HCT116 (cell line): Measurements from ENCODE around the gene SLC27A4. TPM values are rescaled to one million over a fixed set of nuclear protein-coding genes. Genes with fewer than 3 reads are reported as not detected.

Experiments used
- ATAC-seq: fragments of 200-7000 bp; cut with Tn5 transposase; 2 replicates; pipeline ENCODE4 v1.9.1; 2020; ENCODE audit warnings: mild to moderate bottlenecking, moderate library complexity
- BruUV-seq: library from RNA; stranded (reverse); fragments of 400-500 nt; replicated peaks from 2 replicates; lab custom pipeline; 2021; lab: Mats Ljungman, UMichigan
- CTCF ChIA-PET: fragments of 300-600 bp; sonication (Branson Sonifier 250); formaldehyde crosslinking; loops from one replicate; lab custom pipeline; 2021; ENCODE audit warnings: antibody characterized with exemption; lab: Charles Lee
- POLR2A ChIA-PET: fragments of 300-600, 350-600 bp; sonication (Branson Sonifier 250); formaldehyde crosslinking; loops from one replicate; lab custom pipeline; 2021; ENCODE audit warnings: antibody characterized with exemption; lab: Charles Lee
- RAD21 ChIA-PET, 2 experiments: fragments of 300-600 bp; sonication (Branson Sonifier 250); formaldehyde crosslinking; loops; one replicate each; lab custom pipeline; 2023; ENCODE audit warnings: low total read pairs in 2 of 2; ENCODE audit not compliant: uncharacterized antibody in 2 of 2, unreplicated experiment in 2 of 2, low non-redundant PET in 1 of 2; lab: Charles Lee
- DNase-seq: peaks from one replicate; pipeline ENCODE4 v3.0.0-alpha.2; 2010; ENCODE audit warnings: low read depth, low spot score
- H2AFZ ChIP-seq: fragments of 200-600 bp; shearing (Covaris generic), sonication (generic); 2 replicates; pipeline ENCODE4 v1.6.1; 2017; ENCODE audit warnings: low read depth, mixed run types, mixed read lengths, antibody characterized with exemption, low read length; ENCODE audit not compliant: poor library complexity, severe bottlenecking
- H3K27ac ChIP-seq: 2 replicates; pipeline ENCODE4 v1.5.1; 2012; ENCODE audit warnings: low read depth, low read length
- H3K27me3 ChIP-seq: fragments of 200-600 bp; sonication (generic); 2 replicates; pipeline ENCODE4 v1.6.1; 2016; ENCODE audit warnings: mixed run types, low read length, mixed read lengths; ENCODE audit not compliant: insufficient read depth
- H3K36me3 ChIP-seq, 2 experiments: fragments of 200-500 bp in 1 of 2; fragments of 200-600 bp in 1 of 2; sonication (Bioruptor generic) in 1 of 2; sonication (generic) in 1 of 2; 2 replicates each; pipeline versions ENCODE4 v1.5.1 to v1.6.1; 2014 to 2016; ENCODE audit warnings: low read length in 2 of 2, inconsistent platforms in 1 of 2, mixed read lengths in 1 of 2, mixed run types in 1 of 2; ENCODE audit not compliant: insufficient read depth in 2 of 2, control insufficient read depth in 1 of 2
- H3K4me1 ChIP-seq, 2 experiments: fragments of 200-600 bp in 1 of 2; sonication (generic) in 1 of 2; 2 replicates each; pipeline versions ENCODE4 v1.5.1 to v1.6.1; 2012 to 2017; ENCODE audit warnings: low read length in 2 of 2, inconsistent platforms in 1 of 2, mild to moderate bottlenecking in 1 of 2, mixed read lengths in 1 of 2, mixed run types in 1 of 2, moderate library complexity in 1 of 2; ENCODE audit not compliant: insufficient read depth in 2 of 2, control insufficient read depth in 1 of 2
- H3K4me2 ChIP-seq: fragments of 200-600 bp; sonication (generic); 2 replicates; pipeline ENCODE4 v1.6.1; 2017; ENCODE audit warnings: mixed run types, low read length, mixed read lengths
- H3K4me3 ChIP-seq, 2 experiments: fragments of 200-600 bp in 1 of 2; sonication (generic) in 1 of 2; replicated peaks in 1 of 2; 2 replicates each; pipeline ENCODE4 v1.5.1; 2011 to 2016; ENCODE audit warnings: low read length in 2 of 2, control low read depth in 1 of 2, low read depth in 1 of 2, mild to moderate bottlenecking in 1 of 2, mixed read lengths in 1 of 2, mixed run types in 1 of 2
- H3K79me2 ChIP-seq: fragments of 200-600 bp; sonication (generic); 2 replicates; pipeline ENCODE4 v1.6.1; 2017; ENCODE audit warnings: mild to moderate bottlenecking, mixed run types, low read length, moderate library complexity, mixed read lengths; ENCODE audit not compliant: insufficient read depth
- H3K9ac ChIP-seq: fragments of 200-600 bp; sonication (generic); 2 replicates; pipeline ENCODE4 v1.6.1; 2016; ENCODE audit warnings: low read length, mixed read lengths
- H3K9me2 ChIP-seq: fragments of 200-600 bp; sonication (generic), shearing (Covaris generic); 2 replicates; pipeline ENCODE4 v1.6.1; 2017; ENCODE audit warnings: mixed run types, mild to moderate bottlenecking, moderate library complexity; ENCODE audit not compliant: insufficient read depth
- H3K9me3 ChIP-seq, 2 experiments: fragments of 200-500 bp in 1 of 2; fragments of 200-600 bp in 1 of 2; sonication (Bioruptor generic) in 1 of 2; sonication (generic) in 1 of 2; 2 replicates each; pipeline ENCODE4 v1.6.1; 2014 to 2017; ENCODE audit warnings: low read length in 2 of 2, mixed read lengths in 2 of 2, inconsistent platforms in 1 of 2, low read depth in 1 of 2, mild to moderate bottlenecking in 1 of 2, mixed run types in 1 of 2, moderate library complexity in 1 of 2; ENCODE audit not compliant: control insufficient read depth in 1 of 2, insufficient read depth in 1 of 2
- H4K20me1 ChIP-seq: fragments of 200-600 bp; sonication (generic), shearing (Covaris generic); 2 replicates; pipeline ENCODE4 v1.6.1; 2017; ENCODE audit warnings: mixed run types, mild to moderate bottlenecking, moderate library complexity; ENCODE audit not compliant: insufficient read depth
- ELF1 ChIP-seq: IDR thresholded peaks from 2 replicates; pipeline ENCODE4 v1.6.1; 2012; ENCODE audit warnings: low read depth, borderline replicate concordance
- EZH2 ChIP-seq: fragments of 200-600 bp; sonication (generic); IDR thresholded peaks from 2 replicates; pipeline ENCODE4 v1.6.1; 2017; ENCODE audit warnings: antibody characterized with exemption, mixed run types
- EZH2phosphoT487 ChIP-seq: fragments of 200-600 bp; IDR thresholded peaks from 2 replicates; pipeline ENCODE4 v1.6.1; 2018; ENCODE audit warnings: antibody characterized with exemption, borderline replicate concordance
- JUND ChIP-seq: IDR thresholded peaks from 2 replicates; pipeline ENCODE4 v1.6.1; 2012
- POLR2A ChIP-seq: IDR thresholded peaks from 2 replicates; pipeline ENCODE4 v1.7.0; 2011; ENCODE audit warnings: borderline replicate concordance; ENCODE audit not compliant: insufficient read depth, insufficient read length; ENCODE audit errors: extremely low read depth
- POLR2AphosphoS5 ChIP-seq: IDR thresholded peaks from 2 replicates; pipeline ENCODE4 v1.6.1; 2011; ENCODE audit warnings: mild to moderate bottlenecking, low read depth, low read length, moderate library complexity
- SIN3A ChIP-seq: IDR thresholded peaks from 2 replicates; pipeline ENCODE4 v1.6.1; 2012; ENCODE audit warnings: low read depth
- SP1 ChIP-seq: IDR thresholded peaks from 2 replicates; pipeline ENCODE4 v1.6.1; 2012; ENCODE audit warnings: low read depth
- SRF ChIP-seq: IDR thresholded peaks from 2 replicates; pipeline ENCODE4 v1.6.1; 2012; ENCODE audit warnings: low read depth
- TCF7L2 ChIP-seq: IDR thresholded peaks from 2 replicates; pipeline ENCODE4 v1.7.0; 2011; ENCODE audit warnings: borderline replicate concordance, inconsistent platforms; ENCODE audit not compliant: insufficient read depth, insufficient read length; ENCODE audit errors: extremely low read depth
- ZFX ChIP-seq: fragments of 450-650 bp; IDR thresholded peaks from 2 replicates; pipeline ENCODE4 v1.6.1; 2017
- ZNF274 ChIP-seq: fragments of 200-500 bp; sonication (Bioruptor generic); IDR thresholded peaks from 2 replicates; pipeline ENCODE4 v1.6.1; 2014; ENCODE audit warnings: mild to moderate bottlenecking, low read depth, low read length, inconsistent platforms
- intact Hi-C: fragments of 100-400 bp; cut with micrococcal nuclease; formaldehyde crosslinking; loops from 2 replicates; pipeline ENCODE4 v1.10.0; 2022
- total RNA-seq: library from RNA; stranded (reverse); gene quantifications from one replicate; pipeline ENCODE4 v1.2.1, GENCODE V29; 2021; ENCODE audit not compliant: unreplicated experiment
- TF ChIP-seq, protein P1 (sequence below): IDR thresholded peaks from 2 replicates; pipeline ENCODE4 v1.6.1; 2012
- TF ChIP-seq, protein P2 (sequence below), 3 experiments: fragments of 200-600 bp in 1 of 3; sonication (generic) in 1 of 3; IDR thresholded peaks in 2 of 3; conservative IDR thresholded peaks in 1 of 3; 2 replicates each; pipeline ENCODE4 v1.5.1; 2012 to 2017; ENCODE audit warnings: low read depth in 2 of 3, low read length in 2 of 3, antibody characterized with exemption in 1 of 3, borderline replicate concordance in 1 of 3, control low read depth in 1 of 3, mild to moderate bottlenecking in 1 of 3, mixed read lengths in 1 of 3, mixed run types in 1 of 3, moderate library complexity in 1 of 3; ENCODE audit not compliant: insufficient read depth in 1 of 3
- TF ChIP-seq, protein P3 (sequence below): IDR thresholded peaks from 2 replicates; pipeline ENCODE4 v1.6.1; 2012; ENCODE audit warnings: low read depth
- TF ChIP-seq, protein P4 (sequence below): IDR thresholded peaks from 2 replicates; pipeline ENCODE4 v1.6.1; 2011; ENCODE audit warnings: mild to moderate bottlenecking, low read length, moderate library complexity; ENCODE audit not compliant: insufficient replicate concordance; ENCODE audit errors: extremely low read depth
- TF ChIP-seq, protein P5 (sequence below): IDR thresholded peaks from 2 replicates; pipeline ENCODE4 v1.6.1; 2012

The SLC27A4 gene
- total RNA-seq, 1 experiment from 2014 or later = 33.9 TPM

DNA sequence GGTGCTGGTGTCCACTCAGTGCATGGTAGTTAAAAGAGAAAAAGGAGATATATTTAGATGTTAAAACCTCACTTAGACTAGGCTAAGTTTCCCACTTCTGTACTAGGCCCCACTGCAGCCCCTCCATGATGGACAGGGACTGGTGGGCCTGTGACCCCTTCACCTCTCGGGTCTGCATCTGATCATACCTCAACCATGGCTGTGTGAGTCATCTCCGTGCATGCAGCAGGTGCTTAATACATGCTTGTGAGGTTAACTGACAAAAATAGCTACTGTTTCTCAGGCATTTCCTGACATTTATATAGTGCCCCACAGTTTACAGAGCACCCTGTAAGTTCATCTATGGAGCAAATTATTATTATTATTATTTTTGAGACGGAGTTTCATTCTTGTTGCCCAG lies 22.4 kb downstream of the SLC27A4 start:
- Histone ChIP-seq H3K4me1 (peaks cover 7 to 28% of the 10 kb centered on the region in 2 experiments; a peak in 3 of 4 replicates), H3K27me3 (no peaks in the 10 kb centered on the region), H3K9me3 (no peaks in the 10 kb centered on the region), H3K4me2 (peak overlapping the region; percentile 73; the same call in 1 of the 2 replicates), H3K4me3 (no peak overlapping the region), H3K9ac (0 out of 2 replicates have a peak overlapping the region, but pooled peaks have one; percentile 14), H3K9me2 (no peaks in the 10 kb centered on the region), H4K20me1 (no peaks in the 10 kb centered on the region), H3K79me2 (no peaks in the 10 kb centered on the region), H3K27ac (peak overlapping the region; percentile 29; the same call in 1 of the 2 replicates), H2AFZ (no peak overlapping the region), H3K36me3 (no peaks in the 10 kb centered on the region)
- RAD21 ChIA-PET = interaction anchor here (0.5 to 1.4 kb wide), 4 partner anchors 57 to 76 kb away, joined by 3 to 8 read pairs (median 4); partner anchors contain the start of gene CERCAM (in 1 of the 2)
- no TSS peak for BruUV-seq
- CTCF ChIA-PET = interaction anchor here (0.9 to 4.6 kb wide), 13 partner anchors 8 to 273 kb away, joined by 3 to 33 read pairs (median 6); partner anchors contain the start of genes CERCAM and URM1
- DNase-seq = no peak
- TF ChIP-seq ELF1 = no peak
- TF ChIP-seq, protein P1, sequence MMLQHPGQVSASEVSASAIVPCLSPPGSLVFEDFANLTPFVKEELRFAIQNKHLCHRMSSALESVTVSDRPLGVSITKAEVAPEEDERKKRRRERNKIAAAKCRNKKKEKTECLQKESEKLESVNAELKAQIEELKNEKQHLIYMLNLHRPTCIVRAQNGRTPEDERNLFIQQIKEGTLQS = no peak
- TF ChIP-seq ZNF274 = no peak
- no peak for TF ChIP-seq EZH2phosphoT487
- TF ChIP-seq, protein P2, sequence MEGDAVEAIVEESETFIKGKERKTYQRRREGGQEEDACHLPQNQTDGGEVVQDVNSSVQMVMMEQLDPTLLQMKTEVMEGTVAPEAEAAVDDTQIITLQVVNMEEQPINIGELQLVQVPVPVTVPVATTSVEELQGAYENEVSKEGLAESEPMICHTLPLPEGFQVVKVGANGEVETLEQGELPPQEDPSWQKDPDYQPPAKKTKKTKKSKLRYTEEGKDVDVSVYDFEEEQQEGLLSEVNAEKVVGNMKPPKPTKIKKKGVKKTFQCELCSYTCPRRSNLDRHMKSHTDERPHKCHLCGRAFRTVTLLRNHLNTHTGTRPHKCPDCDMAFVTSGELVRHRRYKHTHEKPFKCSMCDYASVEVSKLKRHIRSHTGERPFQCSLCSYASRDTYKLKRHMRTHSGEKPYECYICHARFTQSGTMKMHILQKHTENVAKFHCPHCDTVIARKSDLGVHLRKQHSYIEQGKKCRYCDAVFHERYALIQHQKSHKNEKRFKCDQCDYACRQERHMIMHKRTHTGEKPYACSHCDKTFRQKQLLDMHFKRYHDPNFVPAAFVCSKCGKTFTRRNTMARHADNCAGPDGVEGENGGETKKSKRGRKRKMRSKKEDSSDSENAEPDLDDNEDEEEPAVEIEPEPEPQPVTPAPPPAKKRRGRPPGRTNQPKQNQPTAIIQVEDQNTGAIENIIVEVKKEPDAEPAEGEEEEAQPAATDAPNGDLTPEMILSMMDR (IDR thresholded peaks at IDR 0.05 in 2 of 3, conservative IDR thresholded peaks at IDR 0.05 in 1 of 3; ENCODE audit: borderline replicate concordance in 1 of 3, insufficient read depth in 1 of 3, low read depth in 2 of 3, low read length in 2 of 3) = no peak
- no peak for TF ChIP-seq SP1
- TF ChIP-seq SRF = no peak
- no peak for TF ChIP-seq POLR2AphosphoS5
- no peak for TF ChIP-seq SIN3A
- TF ChIP-seq, protein P3, sequence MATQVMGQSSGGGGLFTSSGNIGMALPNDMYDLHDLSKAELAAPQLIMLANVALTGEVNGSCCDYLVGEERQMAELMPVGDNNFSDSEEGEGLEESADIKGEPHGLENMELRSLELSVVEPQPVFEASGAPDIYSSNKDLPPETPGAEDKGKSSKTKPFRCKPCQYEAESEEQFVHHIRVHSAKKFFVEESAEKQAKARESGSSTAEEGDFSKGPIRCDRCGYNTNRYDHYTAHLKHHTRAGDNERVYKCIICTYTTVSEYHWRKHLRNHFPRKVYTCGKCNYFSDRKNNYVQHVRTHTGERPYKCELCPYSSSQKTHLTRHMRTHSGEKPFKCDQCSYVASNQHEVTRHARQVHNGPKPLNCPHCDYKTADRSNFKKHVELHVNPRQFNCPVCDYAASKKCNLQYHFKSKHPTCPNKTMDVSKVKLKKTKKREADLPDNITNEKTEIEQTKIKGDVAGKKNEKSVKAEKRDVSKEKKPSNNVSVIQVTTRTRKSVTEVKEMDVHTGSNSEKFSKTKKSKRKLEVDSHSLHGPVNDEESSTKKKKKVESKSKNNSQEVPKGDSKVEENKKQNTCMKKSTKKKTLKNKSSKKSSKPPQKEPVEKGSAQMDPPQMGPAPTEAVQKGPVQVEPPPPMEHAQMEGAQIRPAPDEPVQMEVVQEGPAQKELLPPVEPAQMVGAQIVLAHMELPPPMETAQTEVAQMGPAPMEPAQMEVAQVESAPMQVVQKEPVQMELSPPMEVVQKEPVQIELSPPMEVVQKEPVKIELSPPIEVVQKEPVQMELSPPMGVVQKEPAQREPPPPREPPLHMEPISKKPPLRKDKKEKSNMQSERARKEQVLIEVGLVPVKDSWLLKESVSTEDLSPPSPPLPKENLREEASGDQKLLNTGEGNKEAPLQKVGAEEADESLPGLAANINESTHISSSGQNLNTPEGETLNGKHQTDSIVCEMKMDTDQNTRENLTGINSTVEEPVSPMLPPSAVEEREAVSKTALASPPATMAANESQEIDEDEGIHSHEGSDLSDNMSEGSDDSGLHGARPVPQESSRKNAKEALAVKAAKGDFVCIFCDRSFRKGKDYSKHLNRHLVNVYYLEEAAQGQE = no peak
- TF ChIP-seq TCF7L2 = no peak
- no peak for TF ChIP-seq EZH2
- TF ChIP-seq, protein P4, sequence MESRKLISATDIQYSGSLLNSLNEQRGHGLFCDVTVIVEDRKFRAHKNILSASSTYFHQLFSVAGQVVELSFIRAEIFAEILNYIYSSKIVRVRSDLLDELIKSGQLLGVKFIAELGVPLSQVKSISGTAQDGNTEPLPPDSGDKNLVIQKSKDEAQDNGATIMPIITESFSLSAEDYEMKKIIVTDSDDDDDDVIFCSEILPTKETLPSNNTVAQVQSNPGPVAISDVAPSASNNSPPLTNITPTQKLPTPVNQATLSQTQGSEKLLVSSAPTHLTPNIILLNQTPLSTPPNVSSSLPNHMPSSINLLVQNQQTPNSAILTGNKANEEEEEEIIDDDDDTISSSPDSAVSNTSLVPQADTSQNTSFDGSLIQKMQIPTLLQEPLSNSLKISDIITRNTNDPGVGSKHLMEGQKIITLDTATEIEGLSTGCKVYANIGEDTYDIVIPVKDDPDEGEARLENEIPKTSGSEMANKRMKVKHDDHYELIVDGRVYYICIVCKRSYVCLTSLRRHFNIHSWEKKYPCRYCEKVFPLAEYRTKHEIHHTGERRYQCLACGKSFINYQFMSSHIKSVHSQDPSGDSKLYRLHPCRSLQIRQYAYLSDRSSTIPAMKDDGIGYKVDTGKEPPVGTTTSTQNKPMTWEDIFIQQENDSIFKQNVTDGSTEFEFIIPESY = no peak
- TF ChIP-seq, protein P5, sequence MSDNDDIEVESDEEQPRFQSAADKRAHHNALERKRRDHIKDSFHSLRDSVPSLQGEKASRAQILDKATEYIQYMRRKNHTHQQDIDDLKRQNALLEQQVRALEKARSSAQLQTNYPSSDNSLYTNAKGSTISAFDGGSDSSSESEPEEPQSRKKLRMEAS = no peak
- TF ChIP-seq JUND = no peak
- no peak for TF ChIP-seq ZFX
- no peak for TF ChIP-seq POLR2A
- no peak for ATAC-seq
- intact Hi-C loops = loop anchor here (1.0 kb wide), 2 partner anchors 50 to 67 kb away; no protein-coding TSS in a partner anchor
- POLR2A ChIA-PET = interaction anchor here (1.1 to 1.5 kb wide), 3 partner anchors 8 to 87 kb away, joined by 3 to 4 read pairs (median 3); partner anchors contain the start of genes GOLGA2, SWI5 and URM1
